Natural killer cell (primary cell): Measurements from ENCODE around the gene PEDS1. TPM values are rescaled to one million over a fixed set of nuclear protein-coding genes. Genes with fewer than 3 reads are reported as not detected.

Source experiments
- ATAC-seq, 3 donors: fragments of 150-1000 bp in 2 of 3; fragments of 200-7000 bp in 1 of 3; cut with Tn5 transposase; 1 replicate in 1 of 3; 2 replicates in 2 of 3; pipeline ENCODE4 v1.10.0; 2021; ENCODE audit warnings: mild to moderate bottlenecking in 2 of 3, moderate library complexity in 2 of 3
- DNase-seq, 2 donors: peaks; one replicate each; pipeline versions ENCODE4 v3.0.0 to v3.0.0-alpha.2; 2013 to 2021; ENCODE audit warnings: mixed read lengths in 1 of 2
- H3K27ac ChIP-seq: one replicate; pipeline ENCODE4 v1.5.1; 2013; ENCODE audit warnings: mild to moderate bottlenecking, low read length
- H3K27me3 ChIP-seq: one replicate; pipeline ENCODE4 v1.6.1; 2013; ENCODE audit warnings: low read length; ENCODE audit not compliant: control insufficient read depth, insufficient read depth
- H3K36me3 ChIP-seq: one replicate; pipeline ENCODE4 v1.6.1; 2013; ENCODE audit warnings: low read length; ENCODE audit not compliant: control insufficient read depth, insufficient read depth
- H3K4me1 ChIP-seq: one replicate; pipeline ENCODE4 v1.6.1; 2013; ENCODE audit warnings: low read length; ENCODE audit not compliant: control insufficient read depth, insufficient read depth
- H3K4me3 ChIP-seq: one replicate; pipeline ENCODE4 v1.5.1; 2013; ENCODE audit warnings: low read length
- H3K9me3 ChIP-seq: one replicate; pipeline ENCODE4 v1.6.1; 2013; ENCODE audit warnings: low read length; ENCODE audit not compliant: control insufficient read depth, insufficient read depth
- H3K27ac Mint-ChIP-seq, 2 donors: one replicate each; pipeline ENCODE4 v1.8.0; 2022; ENCODE audit warnings: mild to moderate bottlenecking in 2 of 2, mixed read lengths in 2 of 2, moderate library complexity in 1 of 2
- H3K27me3 Mint-ChIP-seq, 2 donors: one replicate each; pipeline ENCODE4 v1.8.0; 2022; ENCODE audit warnings: low read depth in 2 of 2, mixed read lengths in 2 of 2
- H3K36me3 Mint-ChIP-seq: one replicate; pipeline ENCODE4 v1.8.0; 2022; ENCODE audit warnings: mixed read lengths
- H3K4me1 Mint-ChIP-seq, 2 donors: one replicate each; pipeline ENCODE4 v1.8.0; 2022; ENCODE audit warnings: mixed read lengths in 2 of 2
- H3K4me3 Mint-ChIP-seq: one replicate; pipeline ENCODE4 v1.8.0; 2022; ENCODE audit warnings: mild to moderate bottlenecking, moderate library complexity, mixed read lengths
- H3K9me3 Mint-ChIP-seq, 2 donors: one replicate each; pipeline ENCODE4 v1.8.0; 2022; ENCODE audit warnings: mixed read lengths in 2 of 2
- WGBS: methylation state at CpG from one replicate; pipeline ENCODE4 v1.1.7; 2013; ENCODE audit warnings: missing lambda C conversion rate; ENCODE audit not compliant: insufficient coverage; 5-methylcytosine and 5-hydroxymethylcytosine counted together
- intact Hi-C: fragments of 100-400 bp; cut with micrococcal nuclease; formaldehyde crosslinking; loops from one replicate; pipeline ENCODE4 v1.14.2; 2022
- total RNA-seq, 4 donors: library from RNA; stranded (reverse); fragments of 120-200 nt in 1 of 4; gene quantifications; one replicate each; pipeline versions ENCODE4 v1.2.3 to v1.2.4, GENCODE V29; 2013 to 2022
- TF ChIP-seq, protein P1 (sequence below): fragments of 200-600 bp; IDR thresholded peaks from one replicate; pipeline ENCODE4 v1.8.0; 2022; ENCODE audit warnings: antibody characterized with exemption

The PEDS1 gene
- total RNA-seq, 3 donors from 2014 or later (not counting 1 experiment from before 2014, with no cell fraction given): 27.4 to 32.8 (median 31.5) TPM

DNA sequence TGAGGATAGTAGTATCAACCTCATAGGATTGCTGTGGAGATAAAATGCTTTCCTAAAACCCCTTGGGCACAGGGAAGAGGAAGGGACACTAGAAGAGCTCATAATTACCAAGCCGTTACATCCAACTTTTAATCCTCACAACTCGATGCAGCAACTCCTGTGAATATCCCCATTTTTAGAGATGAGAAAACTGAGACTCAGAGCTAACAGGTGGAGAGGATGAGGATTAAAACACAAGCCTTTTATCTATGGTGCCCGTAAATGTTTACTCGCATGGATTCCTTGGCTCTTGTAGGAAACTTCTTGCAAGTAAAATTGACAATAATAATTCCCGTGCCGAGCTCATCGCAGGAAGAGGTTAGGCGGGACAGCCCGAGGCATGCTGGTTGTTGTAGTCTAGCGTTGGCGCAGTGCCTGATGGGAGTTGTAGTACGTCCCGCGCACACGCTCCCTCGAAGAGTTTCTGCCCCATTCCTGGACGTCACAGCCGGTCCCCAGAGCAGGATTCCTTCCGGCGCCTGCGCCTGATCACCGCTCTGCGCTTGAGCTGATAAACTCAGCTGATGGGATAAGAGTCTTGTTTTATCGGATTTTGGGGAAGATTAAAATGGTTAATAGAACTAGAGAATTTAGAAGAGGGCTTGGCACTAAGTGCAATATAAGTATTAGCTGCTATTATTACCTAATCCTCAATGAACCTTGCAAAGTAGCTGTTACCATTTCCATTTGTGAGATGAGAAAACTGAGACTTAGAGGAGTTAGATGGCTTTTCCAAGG is 37.7 kb downstream of the PEDS1 start:
- H3K4me3 ChIP-seq: peak overlapping the region; percentile 26
- intact Hi-C loops: loop anchor here (10.0 kb wide), 1 partner anchor 451 kb away; no protein-coding TSS in a partner anchor
- peaks cover 40% of the 10 kb centered on the region for H3K4me1 ChIP-seq
- H3K36me3 ChIP-seq: no peaks in the 10 kb centered on the region
- no peaks in the 10 kb centered on the region for H3K9me3 ChIP-seq
- DNase-seq (peak; percentile 75 to 94), ATAC-seq (peak; percentile 69 to 85 (median 76))
- Mint-ChIP-seq H3K27ac (peak overlapping the region; percentile 89 to 92), H3K9me3 (no peaks in the 10 kb centered on the region), H3K4me3 (peak overlapping the region; percentile 94), H3K4me1 (peaks cover 52% of the 10 kb centered on the region in 2 donors), H3K27me3 (no peaks in the 10 kb centered on the region), H3K36me3 (no peaks in the 10 kb centered on the region)
- WGBS: under 1% methylated on average over 22 of the region's 24 CpGs
- no peak overlapping the region for H3K27ac ChIP-seq
- no peaks in the 10 kb centered on the region for H3K27me3 ChIP-seq
- TF ChIP-seq, protein P1, sequence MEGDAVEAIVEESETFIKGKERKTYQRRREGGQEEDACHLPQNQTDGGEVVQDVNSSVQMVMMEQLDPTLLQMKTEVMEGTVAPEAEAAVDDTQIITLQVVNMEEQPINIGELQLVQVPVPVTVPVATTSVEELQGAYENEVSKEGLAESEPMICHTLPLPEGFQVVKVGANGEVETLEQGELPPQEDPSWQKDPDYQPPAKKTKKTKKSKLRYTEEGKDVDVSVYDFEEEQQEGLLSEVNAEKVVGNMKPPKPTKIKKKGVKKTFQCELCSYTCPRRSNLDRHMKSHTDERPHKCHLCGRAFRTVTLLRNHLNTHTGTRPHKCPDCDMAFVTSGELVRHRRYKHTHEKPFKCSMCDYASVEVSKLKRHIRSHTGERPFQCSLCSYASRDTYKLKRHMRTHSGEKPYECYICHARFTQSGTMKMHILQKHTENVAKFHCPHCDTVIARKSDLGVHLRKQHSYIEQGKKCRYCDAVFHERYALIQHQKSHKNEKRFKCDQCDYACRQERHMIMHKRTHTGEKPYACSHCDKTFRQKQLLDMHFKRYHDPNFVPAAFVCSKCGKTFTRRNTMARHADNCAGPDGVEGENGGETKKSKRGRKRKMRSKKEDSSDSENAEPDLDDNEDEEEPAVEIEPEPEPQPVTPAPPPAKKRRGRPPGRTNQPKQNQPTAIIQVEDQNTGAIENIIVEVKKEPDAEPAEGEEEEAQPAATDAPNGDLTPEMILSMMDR: no peak

DNA sequence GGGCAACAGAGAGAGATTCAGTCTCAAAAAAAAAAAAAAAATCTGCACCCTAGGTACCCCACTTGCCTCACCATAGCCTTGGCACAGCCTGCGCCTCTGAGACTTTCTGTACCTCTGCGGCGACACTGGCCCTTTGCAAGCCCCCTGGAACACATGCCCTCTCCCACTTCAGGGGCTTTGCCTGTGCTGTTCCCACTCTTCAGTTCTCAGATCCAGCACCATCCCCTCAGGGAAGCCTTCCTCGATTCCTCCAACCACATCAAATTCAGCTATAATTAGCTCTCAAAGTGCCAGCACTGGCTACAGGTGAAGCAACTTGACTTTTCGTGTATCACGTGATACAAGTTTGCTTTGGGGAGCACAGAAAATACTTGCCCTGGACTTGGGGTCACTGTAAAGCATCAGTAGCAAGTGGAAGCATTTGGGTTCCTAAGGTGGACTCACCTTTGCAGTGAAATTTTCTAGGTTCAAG is 38.4 kb downstream of the PEDS1 start:
- TF ChIP-seq, protein P1: no peak
- peaks cover 47% of the 10 kb centered on the region for H3K4me1 ChIP-seq
- Mint-ChIP-seq H3K4me3 (peak overlapping the region; percentile 94), H3K9me3 (no peaks in the 10 kb centered on the region), H3K27me3 (no peaks in the 10 kb centered on the region), H3K27ac (peak overlapping the region; percentile 89 to 92), H3K4me1 (peaks cover 59% of the 10 kb centered on the region in 2 donors), H3K36me3 (no peaks in the 10 kb centered on the region)
- H3K4me3 ChIP-seq: peak overlapping the region; percentile 26
- no peaks in the 10 kb centered on the region for H3K27me3 ChIP-seq
- intact Hi-C loops: loop anchor here (10.0 kb wide), 1 partner anchor 450 kb away; no protein-coding TSS in a partner anchor
- ATAC-seq: no peak
- no peaks in the 10 kb centered on the region for H3K36me3 ChIP-seq
- no peak overlapping the region for H3K27ac ChIP-seq
- H3K9me3 ChIP-seq: no peaks in the 10 kb centered on the region
- 69% methylated on average over 6 of the region's 6 CpGs for WGBS
- no peak for DNase-seq

DNA sequence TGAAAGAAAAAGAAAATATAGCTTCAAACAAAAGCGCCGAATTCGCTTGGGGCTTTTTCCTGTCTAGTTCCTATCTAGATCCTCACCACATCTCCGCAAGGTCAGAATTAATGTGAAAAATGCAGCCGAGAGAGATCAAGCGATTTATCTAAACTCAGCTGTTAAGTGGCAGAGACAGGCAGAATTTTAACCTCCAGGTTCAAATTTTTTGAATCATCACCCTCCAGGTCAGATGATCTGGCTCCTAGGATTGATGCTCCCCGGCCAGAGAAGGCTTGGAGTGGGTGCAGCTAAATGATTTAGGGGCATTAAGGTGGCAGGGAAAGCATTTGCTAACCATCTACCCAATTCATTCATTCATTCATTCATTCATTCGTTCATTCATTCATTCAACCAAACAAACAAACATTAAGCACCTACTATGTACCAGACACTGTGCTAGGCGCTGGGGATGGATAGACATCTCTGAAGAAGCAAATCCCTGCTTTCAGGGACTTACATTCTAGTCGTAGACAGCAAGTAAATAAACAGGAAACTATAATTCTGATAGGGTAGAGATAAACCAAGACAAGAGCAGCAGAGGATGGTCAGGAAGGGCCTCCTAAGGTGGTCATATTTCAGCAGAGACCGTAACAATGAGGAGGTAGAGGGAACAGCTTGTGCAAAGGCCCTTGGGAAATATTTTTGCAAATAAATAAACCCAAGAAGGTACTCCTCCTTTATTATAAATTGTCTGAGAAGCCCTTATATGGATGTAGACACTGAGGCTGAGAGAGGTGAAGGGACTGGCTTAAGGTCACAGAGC is 39.9 kb downstream of the PEDS1 start:
- H3K36me3 Mint-ChIP-seq: no peaks in the 10 kb centered on the region
- ATAC-seq: no peak
- peaks cover 71 to 74% of the 10 kb centered on the region in 2 donors for H3K4me1 Mint-ChIP-seq
- peak overlapping the region; percentile 88 for H3K4me3 ChIP-seq
- peak overlapping the region; percentile 95 to 99 for H3K27ac Mint-ChIP-seq
- no peaks in the 10 kb centered on the region for H3K9me3 Mint-ChIP-seq
- no peaks in the 10 kb centered on the region for H3K27me3 Mint-ChIP-seq
- no peaks in the 10 kb centered on the region for H3K9me3 ChIP-seq
- intact Hi-C loops: loop anchor here (2.0 to 10.0 kb wide), 3 partner anchors 39 to 449 kb away; partner anchors contain the start of gene PEDS1
- H3K36me3 ChIP-seq: no peaks in the 10 kb centered on the region
- H3K4me3 Mint-ChIP-seq: peak overlapping the region; percentile 100
- DNase-seq: no peak
- WGBS: 12% methylated on average over 9 of the region's 11 CpGs
- H3K4me1 ChIP-seq: peaks cover 62% of the 10 kb centered on the region
- TF ChIP-seq, protein P1: no peak
- H3K27me3 ChIP-seq: no peaks in the 10 kb centered on the region
- peak overlapping the region; percentile 92 for H3K27ac ChIP-seq
